ENCODE results near the gene MTCH1.
"Not testable (repeated sequence)": the region's sequence is repeated elsewhere in the genome, so short reads cannot be mapped to it uniquely, and the experiment has no call there.

Gene MTCH1

GRCh38 chr6:37008484-37009465 lies 22.8 kb upstream of the MTCH1 start:
- no peak for DNase-seq
- Mint-ChIP-seq H3K4me1 (ENCODE audit: low read depth) (peaks cover 17% of the 10 kb centered on the region), H3K36me3 (ENCODE audit: low read depth) (no peaks in the 10 kb centered on the region), H3K4me3 (no peak overlapping the region), H3K9me3 (no peaks in the 10 kb centered on the region), H3K27ac (no peak overlapping the region), H3K27me3 (no peaks in the 10 kb centered on the region)

GRCh38 chr6:37007340-37008043 lies 21.5 kb upstream of the MTCH1 start:
- no peak for DNase-seq
- Mint-ChIP-seq H3K27ac (no peak overlapping the region), H3K9me3 (no peaks in the 10 kb centered on the region), H3K4me3 (no peak overlapping the region), H3K36me3 (ENCODE audit: low read depth) (no peaks in the 10 kb centered on the region), H3K27me3 (no peaks in the 10 kb centered on the region), H3K4me1 (ENCODE audit: low read depth) (peaks cover 17% of the 10 kb centered on the region)

GRCh38 chr6:37006793-37007339 lies 20.9 kb upstream of the MTCH1 start:
- no peaks in the 10 kb centered on the region for H3K27me3 Mint-ChIP-seq
- no peaks in the 10 kb centered on the region for H3K36me3 Mint-ChIP-seq (ENCODE audit: low read depth)
- no peak for DNase-seq
- peak overlapping the region; percentile 71 for H3K27ac Mint-ChIP-seq
- no peaks in the 10 kb centered on the region for H3K9me3 Mint-ChIP-seq
- no peak overlapping the region for H3K4me3 Mint-ChIP-seq
- H3K4me1 Mint-ChIP-seq (ENCODE audit: low read depth) = peaks cover 17% of the 10 kb centered on the region

GRCh38 chr6:37005827-37006567 lies 20.0 kb upstream of the MTCH1 start:
- DNase-seq = no peak
- Mint-ChIP-seq H3K4me1 (ENCODE audit: low read depth) (peaks cover 17% of the 10 kb centered on the region), H3K27ac (peak overlapping the region; percentile 71), H3K4me3 (no peak overlapping the region), H3K36me3 (ENCODE audit: low read depth) (no peaks in the 10 kb centered on the region), H3K27me3 (no peaks in the 10 kb centered on the region), H3K9me3 (no peaks in the 10 kb centered on the region)

GRCh38 chr6:37005061-37005810 lies 19.2 kb upstream of the MTCH1 start, which contains the start of gene FGD2:
Gene FGD2 (plus strand): TSS chr6:37005655. CDS start chr6:37005818, 163 bp downstream.
- DNase-seq = no peak
- peaks cover 17% of the 10 kb centered on the region for H3K4me1 Mint-ChIP-seq (ENCODE audit: low read depth)
- no peaks in the 10 kb centered on the region for H3K27me3 Mint-ChIP-seq
- H3K9me3 Mint-ChIP-seq = no peaks in the 10 kb centered on the region
- peak within 1 kb of the TSS; percentile 71 for H3K27ac Mint-ChIP-seq
- no peaks in the 10 kb centered on the region for H3K36me3 Mint-ChIP-seq (ENCODE audit: low read depth)
- no peak within 1 kb of the TSS for H3K4me3 Mint-ChIP-seq

GRCh38 chr6:37004044-37004980 lies 18.3 kb upstream of the MTCH1 start:
- no peak for DNase-seq
- Mint-ChIP-seq H3K27me3 (no peaks in the 10 kb centered on the region), H3K27ac (no peak overlapping the region), H3K9me3 (no peaks in the 10 kb centered on the region), H3K4me3 (no peak overlapping the region), H3K36me3 (ENCODE audit: low read depth) (no peaks in the 10 kb centered on the region), H3K4me1 (ENCODE audit: low read depth) (peaks cover 17% of the 10 kb centered on the region)

GRCh38 chr6:36999751-37000125 lies 13.7 kb upstream of the MTCH1 start:
- no peaks in the 10 kb centered on the region for H3K36me3 Mint-ChIP-seq (ENCODE audit: low read depth)
- peaks cover 2% of the 10 kb centered on the region for H3K27me3 Mint-ChIP-seq
- no peaks in the 10 kb centered on the region for H3K4me1 Mint-ChIP-seq (ENCODE audit: low read depth)
- H3K4me3 Mint-ChIP-seq = no peak overlapping the region
- no peak for DNase-seq
- H3K27ac Mint-ChIP-seq = no peak overlapping the region
- no peaks in the 10 kb centered on the region for H3K9me3 Mint-ChIP-seq

GRCh38 chr6:36999061-36999750 lies 13.2 kb upstream of the MTCH1 start:
- Mint-ChIP-seq H3K27me3 (peaks cover 2% of the 10 kb centered on the region), H3K4me1 (ENCODE audit: low read depth) (no peaks in the 10 kb centered on the region), H3K27ac (no peak overlapping the region), H3K9me3 (no peaks in the 10 kb centered on the region), H3K4me3 (no peak overlapping the region), H3K36me3 (ENCODE audit: low read depth) (no peaks in the 10 kb centered on the region)
- no peak for DNase-seq

GRCh38 chr6:36998723-36999038 lies 12.7 kb upstream of the MTCH1 start:
- H3K27me3 Mint-ChIP-seq = peaks cover 2% of the 10 kb centered on the region
- no peaks in the 10 kb centered on the region for H3K4me1 Mint-ChIP-seq (ENCODE audit: low read depth)
- no peak for DNase-seq

GRCh38 chr6:36997811-36998722 lies 12.1 kb upstream of the MTCH1 start:
- Mint-ChIP-seq H3K4me3 (no peak overlapping the region), H3K27ac (no peak overlapping the region), H3K9me3 (no peaks in the 10 kb centered on the region), H3K4me1 (ENCODE audit: low read depth) (no peaks in the 10 kb centered on the region), H3K27me3 (peaks cover 2% of the 10 kb centered on the region), H3K36me3 (ENCODE audit: low read depth) (no peaks in the 10 kb centered on the region)
- no peak for DNase-seq

More at GRCh38 chr6:36998723-36999038, 12.7 kb upstream of the MTCH1 start:
- Mint-ChIP-seq H3K9me3 (no peaks in the 10 kb centered on the region), H3K4me3 (no peak overlapping the region), H3K27ac (no peak overlapping the region), H3K36me3 (ENCODE audit: low read depth) (no peaks in the 10 kb centered on the region)

GRCh38 chr6:36990401-36990800 lies 4.4 kb upstream of the MTCH1 start:
- not testable (repeated sequence) for H3K4me3 Mint-ChIP-seq; DNase-seq; H3K9me3 Mint-ChIP-seq; H3K27me3 Mint-ChIP-seq; H3K27ac Mint-ChIP-seq; H3K4me1 Mint-ChIP-seq (ENCODE audit: low read depth); H3K36me3 Mint-ChIP-seq (ENCODE audit: low read depth)

- Mint-ChIP-seq H3K27me3 (no peaks in the 10 kb centered on the region), H3K4me3 (no peak overlapping the region), H3K36me3 (ENCODE audit: low read depth) (peaks cover 6% of the 10 kb centered on the region), H3K4me1 (ENCODE audit: low read depth) (peaks cover 10% of the 10 kb centered on the region), H3K9me3 (no peaks in the 10 kb centered on the region), H3K27ac (no peak overlapping the region)
- no peak for DNase-seq
Measured at GRCh38 chr6:36989264-36989663, 3.3 kb upstream of the MTCH1 start.
